OCI-LY1 (cell line): Measurements from ENCODE around the gene AGAP1.

Experiments used
- H2AFZ ChIP-seq: fragments of 200-600 bp; sonication (generic), shearing (Covaris generic); 2 replicates; pipeline ENCODE4 v1.6.0; 2014; ENCODE audit warnings: antibody characterized with exemption, mild to moderate bottlenecking, low read length
- H3F3A ChIP-seq: fragments of 200-600 bp; sonication (generic), shearing (Covaris generic); 2 replicates; pipeline ENCODE4 v1.6.0; 2014; ENCODE audit warnings: mild to moderate bottlenecking, antibody characterized with exemption, low read length, moderate library complexity; ENCODE audit not compliant: insufficient read depth
- H3K27ac ChIP-seq: fragments of 200-600 bp; sonication (generic); 2 replicates; pipeline ENCODE4 v1.5.1; 2014; ENCODE audit warnings: low read length, mixed run types, mild to moderate bottlenecking, low read depth; ENCODE audit not compliant: poor library complexity, severe bottlenecking
- H3K27me3 ChIP-seq: fragments of 200-600 bp; sonication (generic); 2 replicates; pipeline ENCODE4 v1.6.0; 2014; ENCODE audit warnings: antibody characterized with exemption, mild to moderate bottlenecking, low read length, moderate library complexity; ENCODE audit not compliant: insufficient read depth
- H3K36me3 ChIP-seq: fragments of 200-600 bp; sonication (generic); 2 replicates; pipeline ENCODE4 v1.6.1; 2014; ENCODE audit warnings: mild to moderate bottlenecking, antibody characterized with exemption, low read length, moderate library complexity, mixed read lengths; ENCODE audit not compliant: insufficient read depth
- H3K4me1 ChIP-seq: fragments of 200-600 bp; sonication (generic); 2 replicates; pipeline ENCODE4 v1.5.1; 2014; ENCODE audit warnings: mild to moderate bottlenecking, low read length, moderate library complexity; ENCODE audit not compliant: insufficient read depth, severe bottlenecking
- H3K4me2 ChIP-seq: fragments of 200-600 bp; sonication (generic), shearing (Covaris generic); 2 replicates; pipeline ENCODE4 v1.6.1; 2014; ENCODE audit warnings: low read length
- H3K4me3 ChIP-seq: fragments of 200-600 bp; sonication (generic); 2 replicates; pipeline ENCODE4 v1.5.1; 2014; ENCODE audit warnings: low read length, low read depth, mild to moderate bottlenecking, mixed read lengths; ENCODE audit not compliant: poor library complexity, severe bottlenecking
- H3K79me2 ChIP-seq: fragments of 200-600 bp; shearing (Covaris generic); 2 replicates; pipeline ENCODE4 v1.6.1; 2016; ENCODE audit warnings: mixed run types, low read length, mixed read lengths; ENCODE audit not compliant: insufficient read depth
- H3K9ac ChIP-seq: fragments of 200-600 bp; sonication (generic), shearing (Covaris generic); 2 replicates; pipeline ENCODE4 v1.6.1; 2014; ENCODE audit warnings: mild to moderate bottlenecking, low read length, mixed read lengths
- H3K9me2 ChIP-seq: fragments of 200-600 bp; sonication (generic), shearing (Covaris generic); 2 replicates; pipeline ENCODE4 v1.6.1; 2014; ENCODE audit warnings: low read depth, mild to moderate bottlenecking, low read length, mixed read lengths
- H3K9me3 ChIP-seq: fragments of 200-600 bp; shearing (Covaris generic); 2 replicates; pipeline ENCODE4 v1.6.1; 2014; ENCODE audit warnings: low read length, mixed read lengths
- H4K20me1 ChIP-seq: fragments of 200-600 bp; sonication (generic), shearing (Covaris generic); 2 replicates; pipeline ENCODE4 v1.6.0; 2016; ENCODE audit warnings: mild to moderate bottlenecking, low read length; ENCODE audit not compliant: insufficient read depth
- CTCF ChIP-seq: fragments of 200-600 bp; sonication (generic), shearing (Covaris generic); IDR thresholded peaks from 2 replicates; pipeline ENCODE4 v1.5.1; 2017; ENCODE audit warnings: mild to moderate bottlenecking, antibody characterized with exemption, low read length, moderate library complexity, mixed read lengths
- EZH2 ChIP-seq: fragments of 200-600 bp; sonication (generic), shearing (Covaris generic); IDR thresholded peaks from 2 replicates; pipeline ENCODE4 v1.8.0; 2017; ENCODE audit warnings: borderline replicate concordance, mixed run types, mild to moderate bottlenecking, antibody characterized with exemption, low read length, moderate library complexity, mixed read lengths

The AGAP1 gene

GRCh38 chr2:236026841-236027240 is 533.0 kb downstream of the AGAP1 start:
- no peak overlapping the region for H3K27ac ChIP-seq
- no peaks in the 10 kb centered on the region for H3K9me2 ChIP-seq
- H3K79me2 ChIP-seq: no peaks in the 10 kb centered on the region
- H3K4me1 ChIP-seq: no peaks in the 10 kb centered on the region
- no peak for TF ChIP-seq CTCF
- no peak for TF ChIP-seq EZH2
- no peak overlapping the region for H3K4me2 ChIP-seq
- H3K9ac ChIP-seq: no peak overlapping the region
- H2AFZ ChIP-seq: no peak overlapping the region
- H3K27me3 ChIP-seq: 0 out of 2 replicates have a peak, but pooled peaks cover 3% of the 10 kb centered on the region
- H3K4me3 ChIP-seq: no peak overlapping the region
- no peaks in the 10 kb centered on the region for H4K20me1 ChIP-seq
- H3F3A ChIP-seq: no peaks in the 10 kb centered on the region
- no peaks in the 10 kb centered on the region for H3K36me3 ChIP-seq
- no peaks in the 10 kb centered on the region for H3K9me3 ChIP-seq

GRCh38 chr2:236028066-236028465 is 534.2 kb downstream of the AGAP1 start:
- TF ChIP-seq EZH2: no peak
- no peak for TF ChIP-seq CTCF
- no peaks in the 10 kb centered on the region for H3F3A ChIP-seq
- no peak overlapping the region for H3K9ac ChIP-seq
- 0 out of 2 replicates have a peak, but pooled peaks cover 3% of the 10 kb centered on the region for H3K27me3 ChIP-seq
- H3K4me1 ChIP-seq: no peaks in the 10 kb centered on the region
- no peak overlapping the region for H3K4me3 ChIP-seq
- H4K20me1 ChIP-seq: no peaks in the 10 kb centered on the region
- H3K36me3 ChIP-seq: no peaks in the 10 kb centered on the region
- no peaks in the 10 kb centered on the region for H3K9me2 ChIP-seq
- no peaks in the 10 kb centered on the region for H3K9me3 ChIP-seq
- H3K4me2 ChIP-seq: no peak overlapping the region
- no peaks in the 10 kb centered on the region for H3K79me2 ChIP-seq
- no peak overlapping the region for H3K27ac ChIP-seq
- no peak overlapping the region for H2AFZ ChIP-seq

- H3K79me2 ChIP-seq: no peaks in the 10 kb centered on the region
- H3K4me2 ChIP-seq: no peak overlapping the region
- no peak for TF ChIP-seq CTCF
- no peak for TF ChIP-seq EZH2
- H3K9me3 ChIP-seq: no peaks in the 10 kb centered on the region
- no peak overlapping the region for H3K4me3 ChIP-seq
- H3K27ac ChIP-seq: no peak overlapping the region
- H2AFZ ChIP-seq: no peak overlapping the region
- H3F3A ChIP-seq: no peaks in the 10 kb centered on the region
- no peaks in the 10 kb centered on the region for H3K27me3 ChIP-seq
- no peaks in the 10 kb centered on the region for H3K9me2 ChIP-seq
- H3K4me1 ChIP-seq: no peaks in the 10 kb centered on the region
- no peaks in the 10 kb centered on the region for H3K36me3 ChIP-seq
- H4K20me1 ChIP-seq: no peaks in the 10 kb centered on the region
- no peak overlapping the region for H3K9ac ChIP-seq
Observed at GRCh38 chr2:236033462-236033861, 539.6 kb downstream of the AGAP1 start.
